HepG2 (cell line): Measurements from ENCODE around the gene TPX2. TPM values are rescaled to one million over a fixed set of nuclear protein-coding genes. Genes with fewer than 3 reads are reported as not detected.
A peak's percentile ranks its signal among the peaks of the same experiment; 100 is the strongest.

ENCODE experiments used
- DR1 ChIP-seq: sonication (generic); formaldehyde crosslinking; IDR thresholded peaks from 2 replicates; pipeline ENCODE4 v1.8.0; 2021; ENCODE audit warnings: mild to moderate bottlenecking, missing genetic modification reagents, inconsistent platforms
- E2F1 ChIP-seq: sonication (generic); formaldehyde crosslinking; IDR thresholded peaks from 2 replicates; pipeline ENCODE4 v1.5.0; 2020; ENCODE audit warnings: missing genetic modification reagents
- FOXP4 ChIP-seq: sonication (generic); formaldehyde crosslinking; IDR thresholded peaks from 2 replicates; pipeline ENCODE4 v1.4.0; 2020; ENCODE audit warnings: missing genetic modification reagents
- MEIS1 ChIP-seq: sonication (generic); formaldehyde crosslinking; IDR thresholded peaks from 2 replicates; pipeline ENCODE4 v1.9.0; 2021; ENCODE audit warnings: mild to moderate bottlenecking, missing genetic modification reagents, moderate library complexity, borderline replicate concordance
- MLX ChIP-seq: IDR thresholded peaks from 2 replicates; pipeline ENCODE4 v1.6.1; 2016
- NFKBIZ ChIP-seq: IDR thresholded peaks from 2 replicates; pipeline ENCODE4 v1.6.1; 2018; ENCODE audit warnings: missing genetic modification reagents, missing compliant biosample characterization
- SIX4 ChIP-seq: sonication (generic); formaldehyde crosslinking; IDR thresholded peaks from 2 replicates; pipeline ENCODE4 v1.4.0; 2020; ENCODE audit warnings: missing genetic modification reagents
- SOX13 ChIP-seq, 3 experiments: fragments of 450-650 bp in 1 of 3; sonication (generic) in 1 of 3; formaldehyde crosslinking in 1 of 3; IDR thresholded peaks in 2 of 3; conservative IDR thresholded peaks in 1 of 3; 2 replicates each; pipeline versions ENCODE4 v1.5.0 to v1.6.1; 2016 to 2020; ENCODE audit warnings: antibody characterized with exemption in 1 of 3, mild to moderate bottlenecking in 1 of 3, missing compliant biosample characterization in 1 of 3, missing genetic modification reagents in 1 of 3, moderate library complexity in 1 of 3
- SP4 ChIP-seq: sonication (generic); formaldehyde crosslinking; IDR thresholded peaks from 2 replicates; pipeline ENCODE4 v1.8.1; 2023; ENCODE audit warnings: mild to moderate bottlenecking, missing genetic modification reagents
- XBP1 ChIP-seq: sonication (generic); formaldehyde crosslinking; IDR thresholded peaks from 2 replicates; pipeline ENCODE4 v1.5.0; 2020; ENCODE audit warnings: missing genetic modification reagents
- YEATS2 ChIP-seq: sonication (generic); formaldehyde crosslinking; IDR thresholded peaks from 2 replicates; pipeline ENCODE4 v1.4.0; 2020; ENCODE audit warnings: missing genetic modification reagents, borderline replicate concordance
- ZIK1 ChIP-seq: sonication (generic); formaldehyde crosslinking; IDR thresholded peaks from 2 replicates; pipeline ENCODE4 v1.5.0; 2020; ENCODE audit warnings: mild to moderate bottlenecking, low read depth, missing genetic modification reagents, borderline replicate concordance
- ZNF124 ChIP-seq: sonication (generic); formaldehyde crosslinking; IDR thresholded peaks from 2 replicates; pipeline ENCODE4 v1.4.0; 2020; ENCODE audit warnings: missing genetic modification reagents
- ZNF205 ChIP-seq: IDR thresholded peaks from 2 replicates; pipeline ENCODE4 v1.6.1; 2018; ENCODE audit warnings: missing biosample characterization, missing genetic modification reagents
- ZNF431 ChIP-seq: sonication (generic); formaldehyde crosslinking; IDR thresholded peaks from 2 replicates; pipeline ENCODE4 v1.9.0; 2022; ENCODE audit warnings: missing genetic modification reagents, low read depth, mild to moderate bottlenecking, borderline replicate concordance
- ZNF446 ChIP-seq: sonication (generic); formaldehyde crosslinking; IDR thresholded peaks from 2 replicates; pipeline ENCODE4 v1.5.0; 2020; ENCODE audit warnings: mild to moderate bottlenecking, missing genetic modification reagents
- ZNF670 ChIP-seq: sonication (generic); formaldehyde crosslinking; IDR thresholded peaks from 2 replicates; pipeline ENCODE4 v1.8.0; 2022; ENCODE audit warnings: mild to moderate bottlenecking, missing genetic modification reagents, borderline replicate concordance
- ZNF772 ChIP-seq: sonication (generic); formaldehyde crosslinking; IDR thresholded peaks from 2 replicates; pipeline ENCODE4 v1.5.0; 2020; ENCODE audit warnings: mild to moderate bottlenecking, missing genetic modification reagents
- ZNF788 ChIP-seq: sonication (generic); formaldehyde crosslinking; IDR thresholded peaks from 2 replicates; pipeline ENCODE4 v1.5.0; 2020; ENCODE audit warnings: mild to moderate bottlenecking, missing genetic modification reagents, borderline replicate concordance
- ZZZ3 ChIP-seq: sonication (generic); formaldehyde crosslinking; IDR thresholded peaks from 2 replicates; pipeline ENCODE4 v1.4.0; 2020; ENCODE audit warnings: missing genetic modification reagents, mild to moderate bottlenecking, borderline replicate concordance
- polyA plus RNA-seq, 8 experiments: library from polyadenylated mRNA; depleted of rRNA in 3 of 8; stranded (reverse) in 7 of 8; unstranded in 1 of 8; fragments of >200 nt; fragmentation: Illumina TruSeq in 4 of 8; extraction: Trizol in 4 of 8; gene quantifications; 2 replicates each; pipeline versions ENCODE4 v1.2.1 to v1.2.3, GENCODE V29; 2011 to 2016; ENCODE audit warnings: low read depth in 4 of 8, missing spikeins in 1 of 8, mixed read lengths in 1 of 8; ENCODE audit not compliant: insufficient read depth in 1 of 8
- total RNA-seq, 5 experiments: library from RNA; depleted of rRNA; stranded (reverse); fragments of >200 nt; fragmentation: Illumina TruSeq; extraction: Trizol; gene quantifications; 2 replicates each; pipeline ENCODE4 v1.2.3, GENCODE V29; 2016; ENCODE audit warnings: low read depth in 1 of 5
- TF ChIP-seq, protein P1 (sequence below): sonication (generic); formaldehyde crosslinking; IDR thresholded peaks from 2 replicates; pipeline ENCODE4 v1.4.0; 2020; ENCODE audit warnings: mild to moderate bottlenecking, missing genetic modification reagents
- TF ChIP-seq, protein P2 (sequence below): sonication (generic); formaldehyde crosslinking; IDR thresholded peaks from 2 replicates; pipeline ENCODE4 v1.4.0; 2020; ENCODE audit warnings: missing genetic modification reagents

Gene TPX2
- total and polyA plus RNA-seq, 2 of the 13 experiments (the other 11 are each of a cell fraction or from before 2014, with no cell fraction given) = 34.3 to 124 TPM

GRCh38 chr20:31738729-31739549 lies at the start of gene TPX2 (continued):
- TF ChIP-seq ZNF124 (CRISPR knock-in tag) = peak; percentile 75; the same call in 1 of the 2 replicates
- TF ChIP-seq ZIK1 (CRISPR knock-in tag) = 0 out of 2 replicates have a peak, but pooled peaks have one; percentile 54
- no peak; the same call in none of the 2 replicates for TF ChIP-seq SIX4 (CRISPR knock-in tag)
- peak; percentile 51; the same call in 1 of the 2 replicates for TF ChIP-seq ZNF431
- TF ChIP-seq E2F1 (CRISPR knock-in tag) = peak; percentile 98
- TF ChIP-seq ZNF772 = peak; percentile 96
- 0 out of 2 replicates have a peak, but pooled peaks have one; percentile 68 for TF ChIP-seq DR1 (CRISPR knock-in tag)
- peak; percentile 59 for TF ChIP-seq FOXP4 (CRISPR knock-in tag)
- TF ChIP-seq SP4 (CRISPR knock-in tag) = peak; percentile 89
- peak; percentile 26; the same call in 1 of the 2 replicates for TF ChIP-seq XBP1 (CRISPR knock-in tag)
- TF ChIP-seq ZNF788 (CRISPR knock-in tag) = peak; percentile 96; the same call in 1 of the 2 replicates
- no peak; the same call in 1 of the 2 replicates for TF ChIP-seq ZNF446 (CRISPR knock-in tag)
- TF ChIP-seq SOX13 (IDR thresholded peaks at IDR 0.05) = peak; percentile 50; the same call in 1 of the 2 replicates
- TF ChIP-seq SOX13 (CRISPR knock-in tag; conservative IDR thresholded peaks at IDR 0.05 in 1 of 2, IDR thresholded peaks at IDR 0.05 in 1 of 2) = peak; percentile 63; a peak in 1 of 4 replicates
- TF ChIP-seq MEIS1 (CRISPR knock-in tag) = peak; percentile 81; the same call in 1 of the 2 replicates
- peak; percentile 80; the same call in 1 of the 2 replicates for TF ChIP-seq ZNF670
- peak; percentile 77; the same call in 1 of the 2 replicates for TF ChIP-seq ZZZ3 (CRISPR knock-in tag)
- TF ChIP-seq, protein P1, sequence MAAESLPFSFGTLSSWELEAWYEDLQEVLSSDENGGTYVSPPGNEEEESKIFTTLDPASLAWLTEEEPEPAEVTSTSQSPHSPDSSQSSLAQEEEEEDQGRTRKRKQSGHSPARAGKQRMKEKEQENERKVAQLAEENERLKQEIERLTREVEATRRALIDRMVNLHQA (CRISPR knock-in tag) = no peak
- peak; percentile 78; the same call in 1 of the 2 replicates for TF ChIP-seq YEATS2
- TF ChIP-seq ZNF205 (CRISPR knock-in tag) = peak; percentile 82; the same call in 1 of the 2 replicates
- TF ChIP-seq, protein P2, sequence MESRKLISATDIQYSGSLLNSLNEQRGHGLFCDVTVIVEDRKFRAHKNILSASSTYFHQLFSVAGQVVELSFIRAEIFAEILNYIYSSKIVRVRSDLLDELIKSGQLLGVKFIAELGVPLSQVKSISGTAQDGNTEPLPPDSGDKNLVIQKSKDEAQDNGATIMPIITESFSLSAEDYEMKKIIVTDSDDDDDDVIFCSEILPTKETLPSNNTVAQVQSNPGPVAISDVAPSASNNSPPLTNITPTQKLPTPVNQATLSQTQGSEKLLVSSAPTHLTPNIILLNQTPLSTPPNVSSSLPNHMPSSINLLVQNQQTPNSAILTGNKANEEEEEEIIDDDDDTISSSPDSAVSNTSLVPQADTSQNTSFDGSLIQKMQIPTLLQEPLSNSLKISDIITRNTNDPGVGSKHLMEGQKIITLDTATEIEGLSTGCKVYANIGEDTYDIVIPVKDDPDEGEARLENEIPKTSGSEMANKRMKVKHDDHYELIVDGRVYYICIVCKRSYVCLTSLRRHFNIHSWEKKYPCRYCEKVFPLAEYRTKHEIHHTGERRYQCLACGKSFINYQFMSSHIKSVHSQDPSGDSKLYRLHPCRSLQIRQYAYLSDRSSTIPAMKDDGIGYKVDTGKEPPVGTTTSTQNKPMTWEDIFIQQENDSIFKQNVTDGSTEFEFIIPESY (CRISPR knock-in tag) = no peak
- peak; percentile 88 for TF ChIP-seq NFKBIZ (CRISPR knock-in tag)
- TF ChIP-seq MLX (CRISPR knock-in tag) = no peak
